GM12892 (cell line): ENCODE results near the gene RBKS. TPM values are rescaled to one million over a fixed set of nuclear protein-coding genes. Genes with fewer than 3 reads are reported as not detected.
A peak's percentile ranks its signal among the peaks of the same experiment; 100 is the strongest.

Experiments
- DNase-seq: peaks from one replicate; pipeline ENCODE4 v3.0.0; 2011; ENCODE audit not compliant: insufficient read length
- FAIRE-seq: peaks from 2 replicates; lab custom pipeline; 2011; peaks lifted over from hg19 to GRCh38; lab: Jason Lieb, UNC
- POLR2A ChIP-seq: IDR thresholded peaks from 2 replicates; pipeline ENCODE4 v1.6.1; 2011; ENCODE audit warnings: low read depth, low read length, control low read depth
- POLR2AphosphoS5 ChIP-seq: IDR thresholded peaks from 2 replicates; pipeline ENCODE4 v1.6.1; 2011; ENCODE audit warnings: low read depth, low read length, control low read depth
- TAF1 ChIP-seq: IDR thresholded peaks from 2 replicates; pipeline ENCODE4 v1.6.1; 2011; ENCODE audit warnings: low read depth, mild to moderate bottlenecking, control low read depth, low read length, borderline replicate concordance
- polyA plus RNA-seq: library from polyadenylated mRNA; unstranded; fragments of >200 nt; gene quantifications from one replicate; pipeline ENCODE4 v1.2.1, GENCODE V29; 2012; ENCODE audit warnings: missing spikeins, inconsistent platforms; ENCODE audit not compliant: missing spikeins

RBKS gene
- 1.4 TPM for polyA plus RNA-seq

DNA sequence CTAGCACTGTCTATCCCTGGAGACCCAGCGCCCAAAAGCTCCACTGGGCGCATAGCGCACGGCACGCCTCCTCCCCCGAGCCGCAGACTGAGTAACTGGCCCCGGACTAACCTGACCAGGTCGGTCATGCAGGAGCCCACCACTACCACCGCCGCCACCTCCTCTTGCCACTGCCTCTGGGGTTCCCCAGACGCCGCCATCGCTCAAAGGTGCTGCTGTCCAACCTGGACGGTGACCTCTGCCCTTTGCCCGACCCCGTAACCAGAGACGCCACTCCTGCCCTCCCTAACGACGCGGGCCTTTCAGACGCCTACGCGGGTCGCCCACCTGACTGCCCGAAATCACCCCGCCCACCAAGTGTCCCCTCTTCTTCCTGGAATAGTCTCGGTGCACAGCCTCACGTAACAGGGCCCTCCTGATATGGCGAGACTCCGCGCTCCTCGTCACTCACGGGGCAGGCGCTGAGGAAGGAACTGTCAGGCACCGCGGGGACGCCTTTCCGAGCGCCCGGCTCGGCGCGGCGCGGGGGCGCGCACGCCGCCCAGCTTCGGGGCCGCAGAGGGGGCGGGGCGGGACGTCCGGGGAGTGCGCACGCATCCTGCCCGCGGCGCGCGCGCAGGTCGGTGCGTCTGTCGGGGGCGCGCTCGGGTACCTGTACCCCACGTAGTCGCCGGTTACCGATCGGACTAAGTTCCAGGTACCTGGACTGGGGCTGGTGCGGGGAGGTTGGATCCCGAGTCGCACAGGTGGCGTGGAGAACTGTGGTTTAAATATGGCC is at the start of gene RBKS, which contains the start of gene BABAM2:
Gene RBKS (minus strand): TSS at position 242 of the 778 bp plus-strand sequence. CDS start 42 bp downstream, at position 200.
Gene BABAM2 (plus strand): TSS at position 584 of the 778 bp plus-strand sequence. CDS start 3,828 bp downstream, outside the sequence.
- FAIRE-seq, result peak; percentile 94
- DNase-seq, result peak; percentile 82
- peak; percentile 81 for TF ChIP-seq POLR2AphosphoS5
- TF ChIP-seq POLR2A, result peak; percentile 75
- 0 out of 2 replicates have a peak, but pooled peaks have one; percentile 18 for TF ChIP-seq TAF1

- FAIRE-seq (no peak), DNase-seq (no peak)
- TF ChIP-seq TAF1, result no peak
- no peak for TF ChIP-seq POLR2AphosphoS5
- TF ChIP-seq POLR2A, result no peak
Measured at GRCh38 chr2:27935026-27935425, 44.8 kb upstream of the RBKS start.

DNA sequence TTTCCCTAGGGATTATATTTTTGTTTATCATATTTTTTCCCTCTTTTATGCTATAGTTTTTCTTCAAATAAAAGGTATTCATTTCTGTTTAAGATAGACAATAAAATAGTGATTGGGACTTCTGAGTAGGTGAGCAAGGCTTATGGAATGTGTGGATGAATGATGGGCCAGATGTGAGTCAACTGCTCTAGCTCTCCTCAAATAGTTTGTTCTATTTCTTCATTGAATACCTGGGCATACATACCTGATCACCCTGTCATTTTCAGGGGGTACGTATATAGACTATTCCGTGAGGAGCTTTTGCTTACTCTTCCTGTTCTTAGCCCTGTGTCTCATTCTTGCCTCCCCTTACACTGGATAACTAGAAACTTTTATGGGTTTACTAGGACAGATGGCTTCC is 42.2 kb upstream of the RBKS start:
- DNase-seq, result no peak
- FAIRE-seq, result no peak
- TF ChIP-seq POLR2AphosphoS5, result no peak
- no peak for TF ChIP-seq TAF1

DNA sequence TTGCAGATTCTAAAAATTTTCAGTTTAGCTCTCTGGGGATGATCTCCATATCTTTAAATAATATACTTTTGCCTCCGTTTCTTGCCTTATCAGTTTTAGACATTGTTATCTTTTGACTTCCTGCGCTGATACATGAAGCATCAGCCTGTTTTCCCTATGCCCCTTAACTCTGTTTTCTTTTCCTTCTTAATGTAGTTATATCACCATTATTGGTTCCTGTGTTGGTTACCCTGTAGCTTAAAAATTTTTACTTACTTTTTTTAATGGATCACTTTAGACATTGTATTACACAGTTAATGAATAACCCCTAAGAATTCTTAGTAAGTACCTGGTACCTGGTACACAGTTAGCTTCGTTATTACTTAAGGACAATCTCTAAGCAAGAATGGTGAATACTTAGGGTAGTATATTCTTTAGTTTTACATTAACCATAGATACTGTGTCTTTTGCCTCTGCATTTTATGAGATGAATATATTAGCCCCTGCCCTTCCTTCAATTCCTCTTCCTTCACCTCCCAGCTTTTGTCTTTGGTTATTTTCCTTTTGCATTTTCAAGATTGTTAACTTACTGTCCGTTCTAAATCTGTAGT is 41.3 kb upstream of the RBKS start:
- no peak for DNase-seq
- no peak for TF ChIP-seq POLR2AphosphoS5
- no peak for TF ChIP-seq TAF1
- no peak for FAIRE-seq

DNA sequence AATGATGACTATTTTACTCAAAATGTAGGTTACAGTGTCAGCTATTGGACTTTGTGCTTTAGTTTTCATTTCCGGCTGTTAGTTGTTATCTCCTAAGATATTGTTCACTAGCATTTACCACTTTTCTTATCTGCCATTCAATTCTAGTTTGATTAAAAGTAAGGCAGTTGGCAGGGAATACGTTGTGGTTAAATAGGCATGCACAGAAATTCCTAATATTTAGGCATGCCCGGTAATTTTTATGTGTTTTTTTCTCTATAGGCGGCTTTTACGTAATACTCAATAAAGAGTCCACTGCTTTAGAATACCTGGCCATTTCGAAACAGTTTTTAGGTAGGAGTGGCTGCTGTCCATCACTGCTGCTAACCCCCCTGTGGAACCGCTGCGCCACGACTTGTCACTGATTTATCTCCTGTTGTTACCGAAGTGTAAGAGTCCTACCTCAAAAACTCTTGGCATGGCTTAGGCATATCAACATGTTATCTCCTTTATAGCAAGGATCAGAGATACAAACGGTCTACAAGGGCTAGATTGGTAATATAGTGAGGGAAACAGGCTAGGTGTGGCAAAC is 39.8 kb upstream of the RBKS start:
- DNase-seq (no peak), FAIRE-seq (no peak)
- TF ChIP-seq POLR2A (no peak), TAF1 (no peak), POLR2AphosphoS5 (no peak)

DNA sequence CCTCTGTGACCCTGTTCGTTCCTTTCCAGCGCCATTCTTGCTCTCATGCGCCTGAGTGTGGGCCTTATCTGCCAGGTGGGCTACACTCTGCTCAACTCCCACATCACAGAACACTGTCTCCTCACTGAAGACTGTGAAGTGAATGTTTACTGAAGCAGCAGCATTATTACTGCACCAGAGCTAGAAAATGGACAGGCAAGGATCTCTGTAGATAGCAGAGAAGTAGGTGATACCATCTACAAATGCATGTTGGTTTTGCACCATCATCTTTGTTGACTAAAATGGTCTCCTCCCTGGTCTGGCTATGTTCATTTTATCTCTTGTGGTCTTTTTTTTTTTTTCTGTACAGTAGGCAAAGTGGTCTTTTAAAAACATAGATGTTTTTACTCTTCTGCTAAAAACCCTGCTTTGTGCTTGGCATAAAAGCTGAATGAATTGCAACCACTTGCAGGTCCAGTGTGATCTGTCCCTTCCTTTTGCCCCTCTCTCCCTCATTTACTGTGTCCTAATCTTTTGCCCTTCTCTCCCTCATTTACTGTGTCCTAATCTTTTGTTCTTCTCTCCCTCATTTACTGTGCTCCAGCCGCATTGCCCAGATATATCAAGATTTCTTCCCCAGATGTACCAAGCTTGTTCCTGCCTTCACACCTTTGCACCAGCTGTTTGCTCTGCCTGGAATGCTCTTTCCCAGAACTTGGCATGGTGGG is 35.7 kb upstream of the RBKS start:
- FAIRE-seq, result no peak

GRCh38 chr2:27922842-27923241 is 32.7 kb upstream of the RBKS start:
- TF ChIP-seq POLR2A (no peak), TAF1 (no peak), POLR2AphosphoS5 (no peak)
- DNase-seq (no peak), FAIRE-seq (no peak)

More for the DNA sequence above, 35.7 kb upstream of the RBKS start:
- DNase-seq, result no peak
- TF ChIP-seq POLR2AphosphoS5 (no peak), POLR2A (no peak), TAF1 (no peak)

GRCh38 chr2:27921880-27922547 is 31.8 kb upstream of the RBKS start:
- FAIRE-seq (no peak), DNase-seq (no peak)
- no peak for TF ChIP-seq POLR2AphosphoS5
- TF ChIP-seq POLR2A, result no peak
- TF ChIP-seq TAF1, result no peak

GRCh38 chr2:27921424-27921823 is 31.2 kb upstream of the RBKS start:
- TF ChIP-seq POLR2A, result no peak
- TF ChIP-seq TAF1, result no peak
- FAIRE-seq, result no peak
- no peak for DNase-seq

- DNase-seq, result no peak
- no peak for FAIRE-seq
- no peak for TF ChIP-seq POLR2A
- TF ChIP-seq POLR2AphosphoS5, result no peak
Measured at GRCh38 chr2:27920148-27920885, 30.1 kb upstream of the RBKS start.
